Endothelial cell of umbilical vein (primary cell): ENCODE results near the gene OGDH. TPM values are rescaled to one million over a fixed set of nuclear protein-coding genes. Genes with fewer than 3 reads are reported as not detected.

Experiments used
- BruUV-seq: library from RNA; stranded (reverse); fragments of 400-500 nt; replicated peaks from 2 replicates; lab custom pipeline; 2021; lab: Mats Ljungman, UMichigan
- CTCF ChIA-PET: fragments of 300-600, 350-600 bp; sonication (Branson Sonifier 250); formaldehyde crosslinking; loops from one replicate; lab custom pipeline; 2021; ENCODE audit warnings: antibody characterized with exemption, inconsistent platforms; lab: Charles Lee
- POLR2A ChIA-PET: fragments of 300-600, 350-600 bp; sonication (Branson Sonifier 250); formaldehyde crosslinking; loops from one replicate; lab custom pipeline; 2021; ENCODE audit warnings: antibody characterized with exemption, inconsistent platforms; lab: Charles Lee
- DNase-seq: peaks from one replicate; pipeline ENCODE4 v3.0.0-alpha.2; 2011; ENCODE audit warnings: low read depth, low spot score
- FAIRE-seq: peaks from 2 replicates; lab custom pipeline; 2011; peaks lifted over from hg19 to GRCh38; lab: Jason Lieb, UNC
- H2AFZ ChIP-seq: 2 replicates; pipeline ENCODE4 v1.6.0; 2012; ENCODE audit warnings: low read depth, low read length, control low read depth, inconsistent platforms
- H3K27ac ChIP-seq: 2 replicates; pipeline ENCODE4 v1.5.1; 2011; ENCODE audit warnings: low read depth, mild to moderate bottlenecking, control low read depth, low read length, moderate library complexity; ENCODE audit not compliant: insufficient read depth
- H3K27me3 ChIP-seq, 2 experiments: 2 replicates each; pipeline versions ENCODE4 v1.6.0 to v1.6.1; 2011; ENCODE audit warnings: low read length in 2 of 2, mixed read lengths in 1 of 2; ENCODE audit not compliant: control insufficient read depth in 2 of 2, insufficient read depth in 2 of 2
- H3K36me3 ChIP-seq, 2 experiments: 2 replicates in 1 of 2; 3 replicates in 1 of 2; pipeline ENCODE4 v1.5.1; 2011; ENCODE audit warnings: low read length in 2 of 2, mild to moderate bottlenecking in 1 of 2, moderate library complexity in 1 of 2; ENCODE audit not compliant: control insufficient read depth in 2 of 2, insufficient read depth in 2 of 2; ENCODE audit errors: extremely low read depth in 1 of 2
- H3K4me1 ChIP-seq: 3 replicates; pipeline ENCODE4 v1.5.1; 2011; ENCODE audit warnings: mild to moderate bottlenecking, low read length; ENCODE audit not compliant: control insufficient read depth, insufficient read depth; ENCODE audit errors: extremely low read depth
- H3K4me2 ChIP-seq: 2 replicates; pipeline ENCODE4 v1.6.1; 2011; ENCODE audit warnings: low read length, control low read depth, mixed read lengths; ENCODE audit not compliant: insufficient read depth
- H3K4me3 ChIP-seq, 3 experiments: fragments of 200-600 bp in 1 of 3; sonication (generic), shearing (Covaris generic) in 1 of 3; replicated peaks in 1 of 3; 2 replicates each; pipeline ENCODE4 v1.5.1; 2011 to 2016; ENCODE audit warnings: control low read depth in 3 of 3, low read length in 3 of 3, mild to moderate bottlenecking in 2 of 3, inconsistent platforms in 1 of 3, low read depth in 1 of 3, moderate library complexity in 1 of 3; ENCODE audit not compliant: insufficient read depth in 1 of 3
- H3K79me2 ChIP-seq: 2 replicates; pipeline ENCODE4 v1.6.0; 2012; ENCODE audit warnings: low read length, inconsistent platforms; ENCODE audit not compliant: control insufficient read depth, insufficient read depth
- H3K9ac ChIP-seq: replicated peaks from 2 replicates; pipeline ENCODE3; 2011; ENCODE audit warnings: low read length, control low read depth; ENCODE audit not compliant: insufficient read depth; ENCODE audit errors: extremely low read depth
- H3K9me1 ChIP-seq: replicated peaks from 3 replicates; pipeline ENCODE4 v1.6.0; 2011; ENCODE audit warnings: mild to moderate bottlenecking, low read length; ENCODE audit not compliant: control insufficient read depth, insufficient read depth; ENCODE audit errors: extremely low read depth
- H3K9me3 ChIP-seq: replicated peaks from 2 replicates; pipeline ENCODE4 v1.5.1; 2012; ENCODE audit warnings: low read length, inconsistent platforms; ENCODE audit not compliant: control insufficient read depth, insufficient read depth
- H4K20me1 ChIP-seq: replicated peaks from 2 replicates; pipeline ENCODE3; 2011; ENCODE audit warnings: mild to moderate bottlenecking, low read length; ENCODE audit not compliant: control insufficient read depth, insufficient read depth; ENCODE audit errors: extremely low read depth
- CTCF ChIP-seq, 2 donors: IDR thresholded peaks; 1 replicate in 1 of 2; 2 replicates in 1 of 2; pipeline ENCODE4 v1.5.1; 2011; ENCODE audit warnings: low read length in 2 of 2, mild to moderate bottlenecking in 2 of 2, moderate library complexity in 2 of 2, control low read depth in 1 of 2, inconsistent platforms in 1 of 2, low read depth in 1 of 2; ENCODE audit not compliant: insufficient read depth in 1 of 2; ENCODE audit errors: extremely low read depth in 1 of 2
- EZH2 ChIP-seq: IDR thresholded peaks from 2 replicates; pipeline ENCODE4 v1.6.1; 2012; ENCODE audit warnings: borderline replicate concordance, low read depth, mild to moderate bottlenecking, moderate library complexity, low read length, inconsistent platforms; ENCODE audit not compliant: severe bottlenecking
- FOS ChIP-seq: IDR thresholded peaks from 2 replicates; pipeline ENCODE4 v1.6.1; 2011; ENCODE audit warnings: mild to moderate bottlenecking, low read length, moderate library complexity, borderline replicate concordance; ENCODE audit not compliant: insufficient read depth
- GATA2 ChIP-seq: IDR thresholded peaks from 2 replicates; pipeline ENCODE4 v1.7.0; 2011; ENCODE audit warnings: low read depth, mild to moderate bottlenecking, moderate library complexity, mixed read lengths, low read length; ENCODE audit not compliant: insufficient read length, insufficient read depth
- JUN ChIP-seq: IDR thresholded peaks from 2 replicates; pipeline ENCODE4 v1.6.1; 2011; ENCODE audit warnings: borderline replicate concordance, low read depth; ENCODE audit not compliant: insufficient read length, insufficient read depth
- MAX ChIP-seq: IDR thresholded peaks from 2 replicates; pipeline ENCODE4 v1.6.1; 2011; ENCODE audit not compliant: insufficient read depth, insufficient read length
- MYC ChIP-seq: IDR thresholded peaks from one replicate; pipeline ENCODE4 v1.6.1; 2011; ENCODE audit warnings: mild to moderate bottlenecking, low read depth, low read length
- POLR2A ChIP-seq: IDR thresholded peaks from 2 replicates; pipeline ENCODE4 v1.6.1; 2012; ENCODE audit warnings: low read depth, mild to moderate bottlenecking, control low read depth, low read length
- POLR2AphosphoS5 ChIP-seq: IDR thresholded peaks from 2 replicates; pipeline ENCODE4 v1.6.1; 2012; ENCODE audit warnings: low read depth, mild to moderate bottlenecking, control low read depth, low read length, moderate library complexity; ENCODE audit not compliant: insufficient read depth
- dilution Hi-C: fragments of 300-500 bp; cut with MboI; formaldehyde crosslinking; loops from one replicate; pipeline ENCODE4 v1.15.0; 2019; ENCODE audit warnings: low sequenced_read_pairs; ENCODE audit not compliant: extremely low pct_ligation_motif_present
- intact Hi-C: fragments of 100-400 bp; cut with micrococcal nuclease; formaldehyde crosslinking; loops from one replicate; pipeline ENCODE4 v1.10.0; 2022
- polyA plus RNA-seq, 4 experiments: library from polyadenylated mRNA; depleted of rRNA in 3 of 4; stranded (reverse) in 3 of 4; unstranded in 1 of 4; fragments of >200 nt; gene quantifications; 2 replicates each; pipeline versions ENCODE4 v1.2.1 to v1.2.3, GENCODE V29; 2011 to 2012; ENCODE audit warnings: missing spikeins in 1 of 4
- total RNA-seq: library from RNA; stranded (reverse); gene quantifications from 2 replicates; pipeline ENCODE4 v1.2.3, GENCODE V29; 2021

OGDH gene
- total and polyA plus RNA-seq, 2 donors (not counting 3 experiments of a cell fraction or from before 2014, with no cell fraction given): 88.9 to 92.9 TPM

- peaks cover 91% of the 10 kb centered on the region for H3K79me2 ChIP-seq
- H3K9me3 ChIP-seq: no peaks in the 10 kb centered on the region
- CTCF ChIA-PET: interaction anchor here (1.0 kb wide), 1 partner anchor 14 kb away, joined by 4 read pairs; no protein-coding TSS in a partner anchor
- intact Hi-C loops (no loop called here), dilution Hi-C loops (no loop called here)
- H3K9me1 ChIP-seq: no peaks in the 10 kb centered on the region
- no peak for DNase-seq
- no peak overlapping the region for H3K4me2 ChIP-seq
- no TSS peak for BruUV-seq
- no peak overlapping the region for H3K4me3 ChIP-seq
- no peak overlapping the region for H2AFZ ChIP-seq
- H4K20me1 ChIP-seq: peaks cover 2% of the 10 kb centered on the region
- H3K36me3 ChIP-seq: no peaks in the 10 kb centered on the region
- POLR2A ChIA-PET: no interaction called here
- TF ChIP-seq GATA2 (no peak), EZH2 (no peak), CTCF (IDR thresholded peaks at IDR 0.05; ENCODE audit: extremely low read depth in 1 of 2, insufficient read depth in 1 of 2, low read depth in 1 of 2, low read length in 2 of 2) (no peak), MYC (no peak)
- H3K27me3 ChIP-seq: no peaks in the 10 kb centered on the region
- H3K4me1 ChIP-seq: peaks cover 9% of the 10 kb centered on the region
- H3K9ac ChIP-seq: no peak overlapping the region
- FAIRE-seq: no peak
- no peak overlapping the region for H3K27ac ChIP-seq
Measured at GRCh38 chr7:44617225-44617890, 10.9 kb downstream of the OGDH start.

- Histone ChIP-seq H3K27ac (no peak overlapping the region), H3K36me3 (no peaks in the 10 kb centered on the region), H3K4me1 (peaks cover 9% of the 10 kb centered on the region), H3K9ac (no peak overlapping the region), H3K4me2 (no peak overlapping the region), H3K9me1 (no peaks in the 10 kb centered on the region), H3K4me3 (no peak overlapping the region), H3K79me2 (peaks cover 93% of the 10 kb centered on the region), H2AFZ (no peak overlapping the region), H4K20me1 (peaks cover 2% of the 10 kb centered on the region), H3K9me3 (no peaks in the 10 kb centered on the region), H3K27me3 (no peaks in the 10 kb centered on the region)
- FAIRE-seq: no peak
- POLR2A ChIA-PET: no interaction called here
- CTCF ChIA-PET: no interaction called here
- intact Hi-C loops (no loop called here), dilution Hi-C loops (no loop called here)
- no peak for TF ChIP-seq FOS
- no peak for TF ChIP-seq MYC
- no peak for TF ChIP-seq POLR2A
- TF ChIP-seq EZH2: no peak
- TF ChIP-seq MAX: no peak
- TF ChIP-seq GATA2: no peak
- TF ChIP-seq POLR2AphosphoS5: no peak
- no peak for TF ChIP-seq JUN
- no TSS peak for BruUV-seq
- no peak for DNase-seq
Measured at GRCh38 chr7:44618045-44618444, 11.6 kb downstream of the OGDH start.
